Stimulated activated CD4-positive, alpha-beta T cell treated with anti-CD3 and anti-CD28 coated beads, Interleukin-12 subunit alpha, Interleukin-12 subunit beta, amount 100 ng/mL, for 4 hours (primary cell): ENCODE data around the gene PEX16.
"Not testable (repeated sequence)": the region's sequence is repeated elsewhere in the genome, so short reads cannot be mapped to it uniquely, and the experiment has no call there.

ENCODE experiments used
- DNase-seq: peaks from one replicate; pipeline ENCODE4 v3.0.0-alpha.2; 2020

Gene PEX16

GRCh38 chr11:45917286-45917622 is 423 bp downstream of the PEX16 start:
- no peak for DNase-seq

- no peak for DNase-seq
These were observed 2.2 kb downstream of the PEX16 start for GRCh38 chr11:45915446-45915845.

DNA sequence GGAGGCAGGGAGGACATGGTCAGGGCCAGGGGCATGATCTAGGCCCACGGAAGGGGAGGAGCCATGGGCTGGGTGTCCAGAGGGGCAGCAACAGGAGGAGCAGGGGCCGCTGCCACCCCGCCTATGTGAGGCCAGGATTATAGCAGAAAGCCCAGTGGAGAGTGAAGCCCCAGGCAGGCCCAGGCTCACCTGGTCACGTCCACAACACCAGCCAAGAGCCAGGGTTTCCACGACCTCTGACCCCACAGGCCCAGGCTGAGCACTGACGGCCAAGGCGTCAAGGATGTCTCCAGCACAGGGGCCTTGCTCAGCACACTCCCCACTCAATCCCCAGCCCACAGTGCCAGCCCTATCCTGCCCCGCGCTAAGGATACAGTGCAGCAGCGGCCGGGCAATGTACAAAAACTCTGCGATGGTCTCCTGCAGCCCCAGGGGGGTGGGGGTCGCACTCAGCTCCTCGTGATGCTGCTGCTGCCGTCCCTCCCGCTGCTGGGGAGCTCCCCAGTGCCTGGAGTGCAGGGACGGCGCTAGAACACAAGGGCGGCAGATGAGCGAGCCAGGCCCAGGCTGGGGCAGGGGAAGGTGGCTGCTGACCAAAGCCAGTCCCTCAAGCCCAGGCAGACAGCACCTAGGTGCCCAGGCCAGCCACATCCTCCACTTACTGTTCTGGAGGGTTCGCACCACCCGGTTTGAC is 3.6 kb downstream of the PEX16 start:
- no peak for DNase-seq

- DNase-seq, result no peak
These were observed 4.2 kb downstream of the PEX16 start for GRCh38 chr11:45913514-45913913.

DNA sequence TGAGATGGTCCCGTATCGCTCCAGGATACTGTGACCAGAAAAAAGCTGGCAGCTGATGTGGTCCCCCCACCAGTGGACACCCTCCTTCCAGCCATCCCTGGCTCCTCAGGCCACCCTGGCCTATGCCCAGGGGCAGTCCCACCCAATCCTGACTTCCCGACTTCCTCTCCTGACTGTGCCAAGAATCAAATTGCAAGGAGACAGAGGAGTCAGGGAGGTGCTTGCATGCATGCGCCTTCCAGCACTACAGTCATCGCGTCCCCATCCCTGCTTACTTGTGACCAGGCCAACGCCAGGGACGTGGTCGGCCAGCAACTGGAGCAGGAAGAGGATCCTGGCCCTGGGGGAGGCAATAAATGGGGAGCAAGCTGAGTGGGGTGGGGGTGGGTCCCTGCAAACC is 7.1 kb downstream of the PEX16 start:
- DNase-seq, result no peak

- DNase-seq, result no peak
These were observed 7.8 kb downstream of the PEX16 start for GRCh38 chr11:45909594-45910475.

- DNase-seq, result no peak
These were observed 9.7 kb downstream of the PEX16 start for GRCh38 chr11:45907911-45908370.

DNA sequence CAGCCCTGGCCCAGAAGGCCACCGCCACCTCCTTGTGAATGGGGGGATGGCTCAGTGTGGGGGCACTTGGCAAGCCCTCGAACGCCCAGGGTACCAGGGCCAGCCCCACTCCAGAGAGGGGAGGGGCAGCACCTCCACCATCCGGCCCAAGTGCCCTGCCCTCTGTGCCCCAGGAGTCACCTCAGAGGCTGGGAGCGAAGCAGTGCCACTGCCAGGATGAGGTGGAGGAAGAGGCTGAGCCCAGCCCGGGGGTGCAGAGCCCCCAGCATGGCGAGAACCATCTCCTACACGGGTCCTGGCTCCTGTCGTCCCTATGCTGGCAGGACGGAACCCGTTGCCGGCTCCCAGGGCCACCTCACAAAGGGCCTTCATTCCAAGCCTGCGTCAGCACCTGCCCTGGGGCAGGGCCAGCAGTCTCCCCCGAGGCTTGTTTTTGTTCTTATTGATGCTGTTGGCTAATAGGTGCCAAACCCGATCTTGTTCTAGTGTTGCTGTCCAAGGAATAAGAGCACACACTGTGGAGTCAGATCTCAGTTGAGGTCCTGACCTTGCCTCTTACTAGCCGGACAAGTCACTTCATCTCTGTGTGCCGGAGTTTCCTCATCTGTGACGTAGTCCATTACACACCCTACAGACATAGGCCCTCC is 10.6 kb downstream of the PEX16 start, which contains the start of gene FREY1:
FREY1 (minus strand) TSS at position 307 of the 647 bp plus-strand sequence; CDS start at position 281, 26 bp downstream.
- DNase-seq, result no peak

DNA sequence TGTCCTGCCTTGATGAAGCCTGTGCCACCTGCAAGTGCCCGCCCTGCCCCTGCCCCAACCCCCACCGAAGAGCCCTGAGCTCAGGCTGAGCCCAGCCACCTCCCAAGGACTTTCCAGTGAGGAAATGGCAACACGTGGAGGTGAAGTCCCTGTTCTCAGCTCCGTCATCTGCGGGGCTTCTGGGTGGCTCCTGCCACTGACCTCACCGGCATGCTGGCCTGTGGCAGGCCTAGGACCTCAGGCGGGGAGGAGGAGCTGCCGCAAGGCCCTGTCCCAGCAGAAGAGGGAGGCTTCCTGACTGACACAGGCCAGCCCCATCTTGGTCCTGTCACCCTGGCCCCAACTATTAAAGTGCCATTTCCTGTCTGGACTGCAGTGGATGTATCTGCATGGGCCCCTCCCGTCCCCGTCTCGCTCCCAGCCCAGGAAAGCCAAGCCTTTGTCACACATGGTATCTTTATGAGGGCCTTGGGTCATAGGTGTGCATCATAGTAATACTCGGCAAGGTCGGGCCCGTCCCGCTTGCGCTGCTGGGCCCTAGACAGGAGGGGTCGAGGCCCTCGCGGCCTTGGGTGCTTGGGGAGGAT is 11.5 kb downstream of the PEX16 start:
- no peak for DNase-seq

GRCh38 chr11:45905576-45905975 is 12.1 kb downstream of the PEX16 start:
- not testable (repeated sequence) for DNase-seq

DNA sequence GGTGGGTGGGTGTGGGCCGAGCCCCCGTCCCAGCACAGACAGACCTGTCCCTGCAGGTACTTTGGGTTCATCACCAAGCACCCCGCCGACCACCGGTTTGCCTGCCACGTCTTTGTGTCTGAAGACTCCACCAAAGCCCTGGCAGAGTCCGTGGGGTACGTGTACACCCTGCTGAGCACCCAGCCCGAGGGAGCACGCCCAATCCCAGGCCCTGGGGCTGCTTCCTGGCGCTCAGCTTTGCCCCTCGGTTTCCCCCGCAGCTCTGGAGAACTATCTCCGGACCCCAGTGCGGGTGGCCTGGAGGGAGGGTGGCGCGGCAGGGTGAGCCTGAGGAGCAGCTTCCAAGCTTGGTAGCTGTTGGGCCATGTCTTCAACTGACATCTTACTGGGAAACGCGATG is 12.6 kb downstream of the PEX16 start:
- no peak for DNase-seq

DNA sequence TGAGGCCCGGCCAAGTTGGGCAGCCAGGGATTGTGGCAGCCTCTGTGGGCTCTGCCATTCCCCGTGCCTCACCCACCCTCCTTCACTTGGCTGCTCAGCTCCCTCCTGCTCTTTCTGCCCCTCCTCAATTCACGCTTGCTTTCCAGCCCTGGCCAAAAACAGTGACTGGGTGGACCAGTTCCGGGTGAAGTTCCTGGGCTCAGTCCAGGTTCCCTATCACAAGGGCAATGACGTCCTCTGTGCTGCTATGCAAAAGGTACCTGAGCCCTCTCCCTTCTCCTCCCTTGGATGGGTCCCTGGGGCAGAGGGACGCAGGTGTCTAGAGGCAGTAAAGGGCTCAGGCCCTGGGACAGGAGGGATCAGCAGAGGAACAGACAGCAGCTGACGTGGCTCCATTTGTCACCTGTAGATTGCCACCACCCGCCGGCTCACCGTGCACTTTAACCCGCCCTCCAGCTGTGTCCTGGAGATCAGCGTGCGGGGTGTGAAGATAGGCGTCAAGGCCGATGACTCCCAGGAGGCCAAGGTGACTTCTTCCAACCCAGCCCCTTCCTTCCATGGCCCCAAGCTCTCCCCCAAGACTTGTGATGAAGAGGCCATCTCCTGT is 13.3 kb downstream of the PEX16 start:
- no peak for DNase-seq

DNA sequence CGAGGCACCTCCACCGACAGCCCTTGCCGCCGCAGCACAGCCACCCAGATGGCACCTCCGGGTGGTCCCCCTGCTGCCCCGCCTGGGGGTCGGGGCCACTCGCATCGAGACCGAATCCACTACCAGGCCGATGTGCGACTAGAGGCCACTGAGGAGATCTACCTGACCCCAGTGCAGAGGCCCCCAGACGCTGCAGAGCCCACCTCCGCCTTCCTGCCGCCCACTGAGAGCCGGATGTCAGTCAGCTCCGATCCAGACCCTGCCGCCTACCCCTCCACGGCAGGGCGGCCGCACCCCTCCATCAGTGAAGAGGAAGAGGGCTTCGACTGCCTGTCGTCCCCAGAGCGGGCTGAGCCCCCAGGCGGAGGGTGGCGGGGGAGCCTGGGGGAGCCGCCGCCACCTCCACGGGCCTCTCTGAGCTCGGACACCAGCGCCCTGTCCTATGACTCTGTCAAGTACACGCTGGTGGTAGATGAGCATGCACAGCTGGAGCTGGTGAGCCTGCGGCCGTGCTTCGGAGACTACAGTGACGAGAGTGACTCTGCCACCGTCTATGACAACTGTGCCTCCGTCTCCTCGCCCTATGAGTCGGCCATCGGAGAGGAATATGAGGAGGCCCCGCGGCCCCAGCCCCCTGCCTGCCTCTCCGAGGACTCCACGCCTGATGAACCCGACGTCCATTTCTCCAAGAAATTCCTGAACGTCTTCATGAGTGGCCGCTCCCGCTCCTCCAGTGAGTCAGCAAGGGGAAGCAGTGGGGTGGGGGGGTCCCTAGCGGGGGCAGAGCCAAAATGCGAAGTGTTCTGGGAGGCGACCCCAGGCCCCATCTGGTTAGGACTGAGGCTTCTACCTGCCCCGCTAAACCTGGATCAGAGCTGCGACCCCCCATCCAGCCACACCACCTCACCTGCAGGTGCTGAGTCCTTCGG is 15.0 kb downstream of the PEX16 start:
- no peak for DNase-seq

DNA sequence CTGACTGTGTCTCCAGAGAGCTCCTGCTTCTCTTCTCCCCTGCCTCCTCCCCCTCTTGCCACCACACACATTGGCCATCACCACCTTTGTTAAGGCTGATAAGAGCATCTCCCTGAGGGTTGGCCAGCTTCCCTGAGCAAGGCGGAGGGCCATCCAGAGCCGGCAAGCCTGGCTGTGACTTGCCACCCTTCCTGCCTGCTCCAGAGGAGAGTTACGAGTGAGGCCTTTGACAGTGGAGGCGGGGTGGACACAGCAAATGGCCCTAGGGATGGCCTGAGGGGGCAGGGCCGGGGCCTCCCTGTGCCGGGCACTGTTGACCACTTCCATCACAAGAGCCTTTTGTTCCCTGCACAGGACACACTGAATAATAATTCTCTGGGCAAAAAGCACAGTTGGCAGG is 16.1 kb downstream of the PEX16 start:
- no peak for DNase-seq

- no peak for DNase-seq
These were observed 16.6 kb downstream of the PEX16 start for GRCh38 chr11:45900916-45901617.

DNA sequence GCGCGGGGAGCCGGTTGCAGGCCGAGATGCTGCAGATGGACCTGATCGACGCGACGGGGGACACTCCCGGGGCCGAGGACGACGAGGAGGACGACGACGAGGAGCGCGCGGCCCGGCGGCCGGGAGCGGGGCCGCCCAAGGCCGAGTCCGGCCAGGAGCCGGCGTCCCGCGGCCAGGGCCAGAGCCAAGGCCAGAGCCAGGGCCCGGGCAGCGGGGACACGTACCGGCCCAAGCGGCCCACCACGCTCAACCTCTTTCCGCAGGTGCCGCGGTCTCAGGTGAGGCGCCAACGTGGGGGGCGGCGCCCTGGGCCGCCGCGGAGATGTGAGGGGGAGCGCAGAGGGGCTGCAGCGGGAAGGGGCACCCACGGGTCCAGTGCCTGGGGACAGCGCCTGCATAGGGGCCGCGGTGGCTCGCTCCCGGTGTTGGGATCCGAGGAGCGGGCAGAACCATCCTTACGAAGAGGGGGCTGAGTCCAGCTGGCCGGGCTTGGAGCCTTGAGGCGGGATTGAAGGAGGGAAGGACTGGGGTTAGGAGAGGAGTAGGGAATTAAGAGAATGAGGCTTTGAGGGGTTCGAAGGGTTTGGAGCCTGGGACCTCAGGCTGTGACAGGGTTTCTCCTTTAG is 17.4 kb downstream of the PEX16 start:
- DNase-seq, result not testable (repeated sequence)

DNA sequence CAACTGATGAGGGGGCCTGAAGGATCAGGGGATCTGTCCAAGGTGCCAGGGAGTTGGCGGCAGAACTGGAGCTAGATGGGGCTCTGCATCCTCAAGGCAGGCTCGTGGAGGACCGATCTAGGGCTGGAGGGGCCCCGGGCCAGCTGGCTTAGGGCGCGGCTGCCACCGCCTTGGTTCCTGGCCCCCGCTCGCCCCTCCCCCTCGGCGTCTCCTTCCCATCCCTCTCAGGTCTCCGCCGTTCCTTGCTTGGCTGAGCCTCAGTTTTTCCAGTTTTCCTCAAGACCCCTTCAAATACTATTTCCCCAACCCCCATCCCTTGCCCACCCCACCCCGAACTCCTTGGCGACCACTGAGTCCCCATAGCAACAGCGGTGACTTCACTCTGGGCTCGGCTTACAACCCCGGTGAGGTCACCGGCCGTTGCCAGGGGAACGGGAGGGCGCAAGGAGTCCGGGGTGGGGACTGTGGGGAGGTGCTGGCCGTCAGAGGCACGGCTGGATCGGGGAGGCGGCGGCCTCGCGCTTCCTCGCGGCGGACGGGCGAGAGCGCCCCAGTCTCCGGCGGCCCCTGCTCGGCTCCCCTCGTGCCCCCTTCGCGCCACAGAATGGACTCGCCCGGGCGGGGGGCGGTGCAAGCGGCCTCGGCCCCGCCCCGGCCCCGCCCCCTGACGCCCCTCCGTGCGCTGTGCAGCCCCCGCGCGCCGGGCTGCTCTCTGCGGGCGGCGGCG is 18.1 kb downstream of the PEX16 start:
- DNase-seq, result peak; percentile 44

- no peak for DNase-seq
These were observed 18.6 kb downstream of the PEX16 start for GRCh38 chr11:45899086-45899447.

- no peak for DNase-seq
These were observed 20.1 kb downstream of the PEX16 start for GRCh38 chr11:45897556-45897955.

DNA sequence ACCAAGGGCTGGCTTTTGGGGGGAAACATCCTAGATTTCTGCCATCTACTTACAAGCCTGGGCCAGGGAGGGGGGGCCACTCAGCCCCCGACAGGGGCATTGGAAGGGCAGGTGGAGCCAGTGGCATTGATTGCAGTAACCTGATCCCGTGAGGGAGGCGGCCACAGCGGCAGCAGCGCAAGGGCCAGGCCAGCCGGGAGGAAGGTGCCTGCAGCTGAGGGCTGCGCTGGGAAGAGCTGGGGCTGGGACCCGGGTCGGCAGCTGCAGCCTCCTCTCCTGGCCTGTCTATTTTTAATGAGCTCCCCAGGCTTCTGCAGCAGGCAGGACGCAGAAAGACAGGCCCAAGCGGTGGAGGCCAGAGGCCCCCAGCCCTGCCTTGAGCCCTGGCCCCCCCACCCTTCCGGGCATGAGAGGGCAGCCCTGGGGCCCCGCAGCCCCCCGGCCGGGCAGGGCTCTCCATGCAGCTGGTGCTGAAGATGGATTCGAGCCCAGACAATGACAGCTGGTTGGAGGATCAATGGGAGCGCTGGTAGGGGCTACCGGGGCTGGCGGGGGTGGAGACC is 21.2 kb downstream of the PEX16 start:
- DNase-seq, result no peak
